ENCODE data around the gene MEX3D.
"Not testable (repeated sequence)": the region's sequence is repeated elsewhere in the genome, so short reads cannot be mapped to it uniquely, and the experiment has no call there.

Gene MEX3D

GRCh38 chr19:1521636-1522035 lies 46.5 kb downstream of the MEX3D start:
- DNase-seq: no peak
- Mint-ChIP-seq H3K27ac (no peak overlapping the region), H3K4me1 (peaks cover 8% of the 10 kb centered on the region), H3K36me3 (ENCODE audit: low read depth) (no peaks in the 10 kb centered on the region), H3K27me3 (ENCODE audit: low read depth, poor library complexity) (peaks cover 87% of the 10 kb centered on the region), H3K9me3 (peaks cover 5% of the 10 kb centered on the region), H3K4me3 (no peak overlapping the region)
- TF ChIP-seq CTCF (IDR thresholded peaks at IDR 0.05): no peak

- Mint-ChIP-seq H3K9me3 (peaks cover 8% of the 10 kb centered on the region), H3K4me3 (no peak overlapping the region), H3K27ac (no peak overlapping the region), H3K4me1 (peaks cover 8% of the 10 kb centered on the region), H3K27me3 (ENCODE audit: low read depth, poor library complexity) (peaks cover 87% of the 10 kb centered on the region), H3K36me3 (ENCODE audit: low read depth) (no peaks in the 10 kb centered on the region)
- TF ChIP-seq CTCF (IDR thresholded peaks at IDR 0.05): no peak
- no peak for DNase-seq
These were observed 47.8 kb downstream of the MEX3D start for GRCh38 chr19:1520203-1520780.

DNA sequence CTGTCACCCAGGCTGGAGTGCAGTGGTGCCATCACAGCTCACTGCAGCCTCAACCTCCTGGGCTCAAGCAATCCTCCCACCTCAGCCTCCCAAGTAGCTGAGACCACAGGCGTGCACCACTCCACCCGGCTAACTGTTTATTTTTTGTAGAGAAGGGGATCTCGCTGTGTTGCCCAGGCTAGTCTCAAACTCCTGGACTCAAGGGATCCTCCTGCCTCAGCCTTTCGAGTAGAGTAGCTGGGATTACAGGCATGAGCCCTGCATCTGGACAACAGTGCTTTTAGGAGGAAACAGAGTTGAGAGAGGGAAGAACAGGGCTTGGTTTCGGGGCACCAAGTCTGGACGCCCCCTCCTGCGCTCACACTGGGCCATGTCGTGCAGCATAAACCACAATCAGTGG lies 48.3 kb downstream of the MEX3D start:
- not testable (repeated sequence) for H3K9me3 Mint-ChIP-seq; H3K4me1 Mint-ChIP-seq; H3K27ac Mint-ChIP-seq; H3K36me3 Mint-ChIP-seq (ENCODE audit: low read depth); H3K4me3 Mint-ChIP-seq; DNase-seq
- H3K27me3 Mint-ChIP-seq (ENCODE audit: low read depth, poor library complexity): peaks cover 87% of the 10 kb centered on the region

GRCh38 chr19:1518471-1518870 lies 49.7 kb downstream of the MEX3D start:
- Mint-ChIP-seq H3K4me1 (no peaks in the 10 kb centered on the region), H3K9me3 (peaks cover 8% of the 10 kb centered on the region), H3K36me3 (ENCODE audit: low read depth) (no peaks in the 10 kb centered on the region), H3K4me3 (no peak overlapping the region), H3K27ac (no peak overlapping the region), H3K27me3 (ENCODE audit: low read depth, poor library complexity) (peaks cover 88% of the 10 kb centered on the region)
- no peak for DNase-seq
- no peak for TF ChIP-seq CTCF (IDR thresholded peaks at IDR 0.05)

DNA sequence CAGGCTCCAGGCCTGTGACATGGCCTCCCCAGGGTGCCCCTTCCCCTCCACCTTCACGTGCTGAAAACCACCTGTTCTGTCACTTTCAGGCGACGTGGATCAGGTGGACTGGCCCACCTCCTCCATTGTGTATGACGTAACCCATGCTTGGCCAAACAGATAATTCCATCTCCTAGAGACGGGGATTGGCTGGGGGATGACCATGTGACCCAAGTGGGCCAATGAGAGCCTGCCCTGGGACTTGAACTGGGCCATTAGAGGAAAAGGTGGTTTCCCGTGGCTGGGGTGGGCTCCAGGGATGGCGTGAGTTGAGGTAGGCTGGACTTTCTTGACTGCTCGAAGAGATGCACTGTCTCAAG lies 51.8 kb downstream of the MEX3D start:
- Mint-ChIP-seq H3K4me1 (no peaks in the 10 kb centered on the region), H3K4me3 (no peak overlapping the region), H3K9me3 (peaks cover 8% of the 10 kb centered on the region), H3K36me3 (ENCODE audit: low read depth) (no peaks in the 10 kb centered on the region), H3K27me3 (ENCODE audit: low read depth, poor library complexity) (peaks cover 78% of the 10 kb centered on the region), H3K27ac (no peak overlapping the region)
- no peak for TF ChIP-seq CTCF (IDR thresholded peaks at IDR 0.05)
- DNase-seq: no peak

GRCh38 chr19:1514986-1515721 lies 53.0 kb downstream of the MEX3D start:
- no peak for TF ChIP-seq CTCF (IDR thresholded peaks at IDR 0.05)
- Mint-ChIP-seq H3K9me3 (peaks cover 8% of the 10 kb centered on the region), H3K27ac (no peak overlapping the region), H3K27me3 (ENCODE audit: low read depth, poor library complexity) (peaks cover 82% of the 10 kb centered on the region), H3K36me3 (ENCODE audit: low read depth) (no peaks in the 10 kb centered on the region), H3K4me1 (peaks cover 7% of the 10 kb centered on the region), H3K4me3 (no peak overlapping the region)
- DNase-seq: no peak

All from nephron progenitor cell (in vitro differentiated cells).